Measurements from ENCODE around the gene TANC1.

- TF ChIP-seq, protein P1, sequence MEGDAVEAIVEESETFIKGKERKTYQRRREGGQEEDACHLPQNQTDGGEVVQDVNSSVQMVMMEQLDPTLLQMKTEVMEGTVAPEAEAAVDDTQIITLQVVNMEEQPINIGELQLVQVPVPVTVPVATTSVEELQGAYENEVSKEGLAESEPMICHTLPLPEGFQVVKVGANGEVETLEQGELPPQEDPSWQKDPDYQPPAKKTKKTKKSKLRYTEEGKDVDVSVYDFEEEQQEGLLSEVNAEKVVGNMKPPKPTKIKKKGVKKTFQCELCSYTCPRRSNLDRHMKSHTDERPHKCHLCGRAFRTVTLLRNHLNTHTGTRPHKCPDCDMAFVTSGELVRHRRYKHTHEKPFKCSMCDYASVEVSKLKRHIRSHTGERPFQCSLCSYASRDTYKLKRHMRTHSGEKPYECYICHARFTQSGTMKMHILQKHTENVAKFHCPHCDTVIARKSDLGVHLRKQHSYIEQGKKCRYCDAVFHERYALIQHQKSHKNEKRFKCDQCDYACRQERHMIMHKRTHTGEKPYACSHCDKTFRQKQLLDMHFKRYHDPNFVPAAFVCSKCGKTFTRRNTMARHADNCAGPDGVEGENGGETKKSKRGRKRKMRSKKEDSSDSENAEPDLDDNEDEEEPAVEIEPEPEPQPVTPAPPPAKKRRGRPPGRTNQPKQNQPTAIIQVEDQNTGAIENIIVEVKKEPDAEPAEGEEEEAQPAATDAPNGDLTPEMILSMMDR (IDR thresholded peaks at IDR 0.05) = no peak
- no peak for TF ChIP-seq ZFX (IDR thresholded peaks at IDR 0.05; ENCODE audit: borderline replicate concordance)
Measured at GRCh38 chr2:159116922-159117321, 148.5 kb downstream of the TANC1 start.
